ENCODE measurements around the gene TCF7L1. TPM values are rescaled to one million over a fixed set of nuclear protein-coding genes. Genes with fewer than 3 reads are reported as not detected.
A peak's percentile ranks its signal among the peaks of the same experiment; 100 is the strongest.

Gene TCF7L1
- total and polyA plus RNA-seq, 9 of the 15 experiments (the other 6 are each of a cell fraction or from before 2014, with no cell fraction given), result 0.03 to 0.11 (median 0.07) TPM; not detected in 5

- TF ChIP-seq ARID4B (CRISPR knock-in tag; IDR thresholded peaks at IDR 0.05) (0 out of 2 replicates have a peak, but pooled peaks have one; percentile 45), ZNF277 (CRISPR knock-in tag; IDR thresholded peaks at IDR 0.05; ENCODE audit: borderline replicate concordance) (no peak), HMGXB4 (CRISPR knock-in tag; IDR thresholded peaks at IDR 0.05) (no peak), TOE1 (IDR thresholded peaks at IDR 0.05; ENCODE audit: borderline replicate concordance) (peak; percentile 89), TOE1 (CRISPR knock-in tag; IDR thresholded peaks at IDR 0.05; ENCODE audit: borderline replicate concordance, low read depth) (no peak), ZNF408 (CRISPR knock-in tag; IDR thresholded peaks at IDR 0.05; ENCODE audit: low read depth) (no peak), TCF3 (CRISPR knock-in tag; IDR thresholded peaks at IDR 0.05) (no peak), SMARCB1 (IDR thresholded peaks at IDR 0.05; ENCODE audit: insufficient read length, low read depth) (no peak), BACH1 (tag; IDR thresholded peaks at IDR 0.05) (no peak), E2F5 (CRISPR knock-in tag; IDR thresholded peaks at IDR 0.05) (no peak), ZNF785 (CRISPR knock-in tag; IDR thresholded peaks at IDR 0.05) (no peak), FOXK2 (conservative IDR thresholded peaks at IDR 0.05 in 1 of 2, IDR thresholded peaks at IDR 0.05 in 1 of 2; ENCODE audit: low read depth in 2 of 2) (no peak), ZNF696 (CRISPR knock-in tag; conservative IDR thresholded peaks at IDR 0.05) (no peak), KHSRP (IDR thresholded peaks at IDR 0.05) (no peak), ARHGAP35 (IDR thresholded peaks at IDR 0.05; ENCODE audit: partially characterized antibody) (no peak), CHD2 (IDR thresholded peaks at IDR 0.05; ENCODE audit: low read depth, low read length) (peak; percentile 10; the same call in 1 of the 2 replicates), SAFB (IDR thresholded peaks at IDR 0.05; ENCODE audit: borderline replicate concordance, low read depth, low read length) (no peak), KAT8 (IDR thresholded peaks at IDR 0.05; ENCODE audit: low read depth) (no peak)
These were observed 221.3 kb downstream of the TCF7L1 start, which contains the start of the genes ELMOD3 and RETSAT (continued) for GRCh38 chr2:85354286-85355072.

All from K562 (cell line).